HG03095 (cell line): ENCODE results near the gene NKAIN2.
"Not testable (repeated sequence)": the region's sequence is repeated elsewhere in the genome, so short reads cannot be mapped to it uniquely, and the experiment has no call there.

Experiments
- ATAC-seq: cut with Tn5 transposase; IDR thresholded peaks from one replicate; pipeline ENCODE4 v1.9.1; 2021; ENCODE audit warnings: moderate library complexity; ENCODE audit not compliant: unreplicated experiment

The NKAIN2 gene

GRCh38 chr6:124073820-124074587 is 270.3 kb downstream of the NKAIN2 start:
- ATAC-seq = no peak

DNA sequence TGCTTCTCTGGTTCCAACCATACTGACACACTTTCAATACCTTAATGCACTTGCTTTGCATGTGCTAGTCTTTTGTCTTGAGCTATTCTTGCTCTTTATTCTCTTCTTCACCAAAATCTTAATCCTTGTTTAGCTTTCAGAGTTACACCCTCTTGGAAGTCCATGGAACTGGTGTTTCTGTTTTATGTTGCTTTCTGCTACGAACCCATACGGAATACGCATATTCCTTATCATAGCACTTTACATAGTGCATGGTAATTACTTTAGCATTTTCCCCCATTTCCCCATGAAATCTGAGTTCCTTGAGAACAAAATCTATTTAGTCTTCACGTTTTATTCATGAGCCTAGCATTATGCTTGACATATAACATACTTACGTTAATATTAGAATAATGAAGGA is 270.9 kb downstream of the NKAIN2 start:
- ATAC-seq = no peak

DNA sequence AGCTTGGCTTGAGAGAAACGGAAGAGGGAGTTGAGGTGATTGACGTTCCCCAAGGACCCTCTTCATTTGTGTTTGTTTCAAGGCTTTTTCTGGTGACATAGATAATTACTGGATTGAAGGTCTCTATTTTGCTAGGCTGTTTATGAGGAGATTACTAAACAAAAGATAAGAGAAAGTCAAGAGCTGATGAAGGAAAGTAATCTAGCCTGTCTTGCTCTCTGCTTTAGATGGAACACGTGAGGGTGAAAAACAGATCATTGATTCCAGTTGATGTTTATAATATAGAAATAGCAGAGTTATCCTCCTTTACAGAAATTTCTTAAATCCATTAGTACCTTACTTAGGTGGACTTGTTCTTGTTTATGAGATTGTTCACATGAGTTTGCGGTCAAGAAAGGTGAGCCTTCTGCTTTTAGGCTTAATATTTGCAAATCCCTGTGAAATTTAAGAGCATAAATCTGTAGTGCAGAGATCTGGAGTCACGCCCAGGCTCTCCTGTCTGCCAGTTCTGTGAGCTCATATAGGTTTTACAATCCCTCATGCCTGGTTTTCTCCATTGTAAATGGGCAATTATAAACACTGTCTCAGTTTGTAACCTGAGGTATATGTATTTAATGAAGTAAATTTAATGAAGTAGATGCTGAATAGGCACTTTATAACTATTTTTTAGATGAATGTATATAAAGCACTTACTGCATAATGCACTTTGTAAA is 272.8 kb downstream of the NKAIN2 start:
- no peak for ATAC-seq

DNA sequence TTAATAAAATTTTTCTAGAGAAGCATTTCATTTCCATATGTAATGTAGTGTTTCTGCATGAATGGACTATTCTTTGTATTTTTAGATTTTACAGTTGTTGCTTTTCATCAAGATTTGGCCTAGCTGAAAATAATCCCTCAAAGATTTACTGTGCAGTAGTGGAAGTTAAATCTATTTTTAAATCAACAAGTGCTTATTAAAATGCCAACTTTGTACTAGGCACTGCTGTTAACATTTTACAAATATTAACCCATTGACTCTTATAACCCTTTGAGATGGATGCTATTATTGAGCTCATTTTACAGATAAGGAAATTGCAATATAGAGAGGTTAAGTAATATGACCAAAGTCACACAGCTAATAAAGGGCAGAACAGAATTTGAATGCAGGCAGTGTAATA is 274.5 kb downstream of the NKAIN2 start:
- no peak for ATAC-seq

- ATAC-seq = no peak
These were observed 276.8 kb downstream of the NKAIN2 start for GRCh38 chr6:124080483-124080882.

DNA sequence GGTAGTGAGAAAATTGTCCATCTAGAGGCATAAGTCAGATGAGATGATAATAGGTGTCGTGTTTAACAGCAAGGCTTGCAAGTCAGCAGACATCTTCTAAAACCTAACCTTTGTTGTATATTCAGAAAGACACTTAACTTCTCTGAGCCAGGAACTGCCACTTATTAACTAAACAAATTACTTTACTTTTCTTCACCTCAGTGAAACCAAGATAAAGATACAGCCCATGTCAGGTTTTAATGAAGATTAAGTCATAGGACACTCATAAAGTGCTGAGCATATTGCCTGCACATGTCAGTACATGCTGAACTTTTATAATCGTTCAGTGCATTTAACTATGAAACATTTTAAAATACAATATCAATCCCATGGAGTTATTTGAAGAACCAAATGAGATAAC is 286.8 kb downstream of the NKAIN2 start:
- no peak for ATAC-seq

- no peak for ATAC-seq
These were observed 295.9 kb downstream of the NKAIN2 start for GRCh38 chr6:124099520-124099919.

GRCh38 chr6:124110514-124110913 is 306.8 kb downstream of the NKAIN2 start:
- ATAC-seq = no peak

- ATAC-seq = no peak
These were observed 315.9 kb downstream of the NKAIN2 start for GRCh38 chr6:124119596-124119995.

DNA sequence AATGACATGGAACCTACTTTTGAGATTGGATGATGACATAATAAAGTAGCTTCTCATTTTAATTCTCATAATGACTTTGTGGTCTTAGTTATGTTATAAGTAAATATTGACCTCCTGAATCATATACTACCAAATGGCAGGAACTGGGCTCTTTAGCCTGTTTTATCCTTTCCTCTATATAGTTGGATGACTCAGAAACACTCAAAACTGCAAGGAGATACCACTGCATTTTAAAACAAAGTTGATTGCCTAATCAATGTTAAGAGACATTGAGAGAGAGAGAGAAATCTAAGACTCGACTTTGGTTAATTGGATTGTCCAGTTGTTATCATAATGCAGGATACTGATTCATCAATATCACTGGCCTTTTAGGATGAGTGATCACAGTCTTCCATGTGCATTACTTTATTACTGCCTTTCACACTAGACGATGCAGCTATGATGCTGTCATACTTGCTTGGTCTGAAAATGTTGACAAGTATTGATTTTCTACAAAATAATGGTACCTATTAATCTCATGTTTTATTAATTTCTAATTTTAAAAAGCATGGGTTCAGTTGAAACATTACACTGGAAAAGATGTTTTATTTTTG is 320.0 kb downstream of the NKAIN2 start:
- no peak for ATAC-seq

DNA sequence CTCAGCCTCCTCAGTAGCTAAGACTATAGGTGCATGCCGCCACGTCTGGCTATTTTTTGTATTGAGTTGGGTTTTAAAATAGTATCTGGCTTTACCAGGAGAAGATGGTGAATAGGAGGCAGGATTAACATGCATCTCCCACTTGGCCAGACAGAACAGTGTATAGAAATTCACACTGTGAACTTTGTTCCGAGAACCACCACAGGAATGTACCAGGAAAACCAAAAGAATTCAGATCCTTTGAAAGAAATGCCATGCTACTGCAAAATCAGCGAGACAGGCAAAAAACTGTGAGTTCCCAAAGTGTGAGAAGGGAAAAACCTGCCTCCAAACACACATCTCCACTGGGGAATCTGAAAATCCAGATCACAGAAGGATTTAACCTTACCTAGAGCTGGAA is 327.6 kb downstream of the NKAIN2 start:
- no peak for ATAC-seq

DNA sequence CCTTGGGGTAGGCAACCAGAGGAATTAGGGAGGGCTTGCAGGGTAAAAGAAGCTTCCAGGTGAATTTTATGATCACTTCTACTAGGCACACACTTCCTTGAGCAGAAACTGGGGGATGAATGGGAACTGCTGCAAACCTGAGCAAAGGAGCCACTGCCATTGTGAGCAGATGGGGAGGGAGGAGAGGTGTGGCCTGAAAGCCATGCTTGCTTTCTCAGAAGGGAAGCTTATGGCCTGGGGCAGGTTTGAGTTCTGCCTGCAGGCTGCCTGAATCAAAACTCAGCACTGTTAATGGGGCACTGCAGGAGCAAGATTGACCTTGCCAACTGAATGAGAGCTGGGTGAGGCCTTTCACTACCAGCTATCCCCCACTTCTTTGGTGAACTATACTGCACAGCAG is 328.1 kb downstream of the NKAIN2 start:
- no peak for ATAC-seq

DNA sequence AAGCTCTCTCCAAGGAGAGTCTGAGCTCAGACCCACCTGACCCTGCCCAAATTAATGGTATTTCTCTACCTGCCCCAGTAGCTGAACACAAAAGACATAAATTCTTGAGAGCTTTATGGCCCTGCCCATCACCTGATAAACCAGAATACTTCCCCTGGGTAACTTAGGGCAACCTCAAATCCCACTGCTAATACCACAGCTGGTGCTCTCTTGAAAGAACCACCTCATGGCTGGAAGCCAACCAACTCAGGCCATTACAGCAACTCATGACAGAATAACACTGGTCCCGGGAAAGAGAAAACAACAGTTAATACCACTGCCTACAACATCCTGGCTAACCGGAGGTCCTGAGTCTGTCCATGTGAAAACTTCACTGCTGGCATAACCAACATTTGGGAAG is 328.6 kb downstream of the NKAIN2 start:
- ATAC-seq = no peak

DNA sequence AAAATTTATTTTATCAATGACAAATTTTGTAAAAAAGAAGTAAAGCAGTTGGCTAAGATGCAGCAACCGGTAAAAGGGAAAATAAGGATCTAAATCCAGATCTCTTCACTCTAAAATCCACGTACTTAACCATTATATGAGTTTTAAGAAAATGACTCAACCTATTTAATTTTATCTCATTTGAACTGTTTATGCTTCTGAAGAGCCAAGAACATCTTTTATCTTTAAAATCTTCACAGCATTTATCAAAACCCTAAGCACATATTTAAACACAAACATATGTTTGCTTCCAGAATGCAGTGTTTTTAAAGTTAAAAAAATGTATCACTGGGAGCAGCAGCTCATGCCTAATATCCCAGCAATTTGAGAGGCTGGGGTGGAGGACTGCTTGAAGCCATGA is 339.2 kb downstream of the NKAIN2 start:
- ATAC-seq = no peak

GRCh38 chr6:124143435-124143834 is 339.8 kb downstream of the NKAIN2 start:
- ATAC-seq = no peak

GRCh38 chr6:124147621-124148020 is 344.0 kb downstream of the NKAIN2 start:
- no peak for ATAC-seq

DNA sequence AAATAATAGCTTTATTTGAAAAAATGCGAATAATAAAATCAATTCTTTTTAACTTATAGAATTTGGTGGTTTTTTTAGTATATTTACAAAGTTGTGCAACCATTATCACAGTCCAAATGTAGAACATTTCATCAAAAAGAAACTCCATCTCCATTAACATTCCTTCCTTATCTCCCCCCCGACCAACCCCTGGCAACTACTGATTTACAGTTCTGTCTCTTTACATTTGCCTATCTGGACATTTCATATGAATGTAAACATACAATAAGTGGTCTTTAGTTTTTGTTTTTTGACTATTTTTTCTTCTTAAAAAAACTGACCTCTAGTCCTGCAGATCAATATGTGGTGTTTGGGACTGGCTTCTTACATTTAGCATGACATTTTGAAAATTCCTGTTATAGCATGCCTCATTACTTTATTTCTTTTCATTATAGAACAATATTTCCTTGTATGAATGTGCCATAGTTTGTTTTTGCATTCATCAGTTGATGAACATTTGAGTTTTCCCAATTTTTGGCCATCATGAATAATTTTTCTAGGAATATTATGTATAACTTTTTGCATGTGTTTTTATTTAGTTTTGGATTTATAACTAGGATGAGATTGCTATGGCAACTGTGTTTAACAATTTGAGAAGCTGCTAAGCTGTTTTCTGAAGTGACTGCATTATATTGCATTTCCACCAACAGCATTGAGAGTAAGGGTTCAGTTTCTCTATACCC is 344.7 kb downstream of the NKAIN2 start:
- no peak for ATAC-seq

GRCh38 chr6:124149646-124150045 is 346.0 kb downstream of the NKAIN2 start:
- ATAC-seq = no peak

- ATAC-seq = no peak
These were observed 354.4 kb downstream of the NKAIN2 start for GRCh38 chr6:124158024-124158423.

DNA sequence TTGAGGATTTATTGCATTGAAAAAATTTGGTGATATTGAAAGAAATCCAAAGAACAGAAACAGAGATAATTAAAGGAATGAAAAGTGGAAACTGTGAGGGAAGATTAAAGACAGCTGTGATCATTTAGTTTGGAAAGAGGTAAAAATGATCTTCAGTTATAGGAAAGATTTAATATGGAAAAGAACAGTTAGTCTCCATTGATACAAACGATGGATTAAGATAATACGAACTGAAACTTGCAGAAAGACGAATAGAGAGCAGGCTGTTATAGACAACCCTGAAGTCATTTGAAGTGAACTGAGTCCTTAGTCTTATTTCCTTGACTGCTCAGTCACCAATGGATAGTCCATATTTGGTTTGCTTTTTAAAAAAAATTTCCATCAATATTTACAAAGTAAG is 360.0 kb downstream of the NKAIN2 start:
- no peak for ATAC-seq

DNA sequence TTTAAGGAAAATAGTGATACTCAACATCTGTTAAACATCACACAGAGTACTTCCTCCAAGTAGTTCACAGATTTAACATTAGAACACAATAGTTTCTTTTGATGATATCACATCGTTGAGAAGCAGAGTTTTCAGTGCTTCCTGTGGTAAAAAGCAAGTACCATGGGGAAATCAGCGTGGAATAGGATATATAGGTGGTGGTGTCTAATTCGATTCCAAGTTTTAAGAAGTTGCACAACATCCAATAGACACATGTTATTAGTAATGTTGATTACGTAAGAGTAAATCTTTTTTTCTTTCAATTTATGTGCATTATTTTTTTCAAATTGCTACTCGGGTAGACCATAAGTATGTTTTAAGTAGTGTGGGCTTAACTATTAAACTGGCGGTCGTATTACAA is 360.7 kb downstream of the NKAIN2 start:
- no peak for ATAC-seq

DNA sequence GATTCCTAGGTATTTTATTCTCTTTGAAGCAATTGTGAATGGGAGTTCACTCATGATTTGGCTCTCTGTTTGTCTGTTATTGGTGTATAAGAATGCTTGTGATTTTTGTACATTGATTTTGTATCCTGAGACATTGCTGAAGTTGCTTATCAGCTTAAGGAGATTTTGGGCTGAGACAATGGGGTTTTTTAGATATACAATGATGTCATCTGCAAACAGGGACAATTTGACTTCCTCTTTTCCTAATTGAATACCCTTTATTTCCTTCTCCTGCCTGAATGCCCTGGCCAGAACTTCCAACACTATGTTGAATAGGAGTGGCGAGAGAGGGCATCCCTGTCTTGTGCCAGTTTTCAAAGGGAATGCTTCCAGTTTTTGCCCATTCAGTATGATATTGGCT is 363.6 kb downstream of the NKAIN2 start:
- not testable (repeated sequence) for ATAC-seq
